ENCODE measurements around the gene TXNRD1.

TXNRD1 gene

GRCh38 chr12:104353012-104353981 is 137.7 kb downstream of the TXNRD1 start:
- DNase-seq = no peak

GRCh38 chr12:104354167-104354867 is 138.7 kb downstream of the TXNRD1 start:
- no peak for DNase-seq

GRCh38 chr12:104354868-104355570 is 139.4 kb downstream of the TXNRD1 start:
- no peak for DNase-seq

GRCh38 chr12:104355630-104356029 is 140.1 kb downstream of the TXNRD1 start:
- no peak for DNase-seq

- no peak for DNase-seq
These were observed 140.9 kb downstream of the TXNRD1 start for GRCh38 chr12:104356231-104357115.

- DNase-seq = no peak
These were observed 141.9 kb downstream of the TXNRD1 start for GRCh38 chr12:104357421-104357952.

- peak; percentile 17 for DNase-seq
These were observed 142.9 kb downstream of the TXNRD1 start for GRCh38 chr12:104358353-104359003.

GRCh38 chr12:104359216-104359615 is 143.6 kb downstream of the TXNRD1 start:
- no peak for DNase-seq

- no peak for DNase-seq
These were observed 144.6 kb downstream of the TXNRD1 start for GRCh38 chr12:104360157-104360556.

GRCh38 chr12:104360983-104361707 is 145.6 kb downstream of the TXNRD1 start:
- no peak for DNase-seq

GRCh38 chr12:104365921-104366410 is 150.4 kb downstream of the TXNRD1 start:
- DNase-seq = no peak

GRCh38 chr12:104369708-104370107 is 154.1 kb downstream of the TXNRD1 start:
- DNase-seq = no peak

GRCh38 chr12:104371043-104371870 is 155.7 kb downstream of the TXNRD1 start:
- no peak for DNase-seq

GRCh38 chr12:104372061-104372720 is 156.6 kb downstream of the TXNRD1 start:
- no peak for DNase-seq

- DNase-seq = no peak
These were observed 157.2 kb downstream of the TXNRD1 start for GRCh38 chr12:104372721-104373335.

- DNase-seq = no peak
These were observed 158.5 kb downstream of the TXNRD1 start for GRCh38 chr12:104374071-104374470.

GRCh38 chr12:104374806-104375205 is 159.2 kb downstream of the TXNRD1 start:
- DNase-seq = no peak

GRCh38 chr12:104375775-104376174 is 160.2 kb downstream of the TXNRD1 start:
- DNase-seq = no peak
